AML-193 (cell line): ENCODE data around the gene PKP3.
"Not testable (repeated sequence)": the region's sequence is repeated elsewhere in the genome, so short reads cannot be mapped to it uniquely, and the experiment has no call there.

Experiments
- DNase-seq, 2 experiments: peaks; one replicate each; lab custom pipeline; 2025; lab: John Stamatoyannopoulos, UW

The PKP3 gene

GRCh38 chr11:394858-395655 is 1.0 kb downstream of the PKP3 start:
- DNase-seq = no peak

- DNase-seq = no peak
Measured at GRCh38 chr11:395866-396265, 1.9 kb downstream of the PKP3 start.

GRCh38 chr11:396511-396947 is 2.5 kb downstream of the PKP3 start:
- peak; percentile 18 to 49 for DNase-seq

- DNase-seq = peak; percentile 53 to 69
Measured at GRCh38 chr11:396948-397548, 3.0 kb downstream of the PKP3 start.

- peak in 1 of 2 experiments; percentile 8 for DNase-seq
Measured at GRCh38 chr11:398826-399225, 4.8 kb downstream of the PKP3 start.

GRCh38 chr11:399731-400211 is 5.8 kb downstream of the PKP3 start:
- no peak for DNase-seq

- DNase-seq = no peak
Measured at GRCh38 chr11:400241-400689, 6.3 kb downstream of the PKP3 start.

GRCh38 chr11:401196-401595 is 7.2 kb downstream of the PKP3 start:
- DNase-seq = not testable (repeated sequence)

GRCh38 chr11:403021-403760 is 9.2 kb downstream of the PKP3 start:
- no peak for DNase-seq

GRCh38 chr11:403761-404431 is 9.9 kb downstream of the PKP3 start:
- DNase-seq = no peak

GRCh38 chr11:404551-405264 is 10.7 kb downstream of the PKP3 start:
- no peak for DNase-seq

- DNase-seq = no peak
Measured at GRCh38 chr11:405323-405953, 11.4 kb downstream of the PKP3 start.

- no peak for DNase-seq
Measured at GRCh38 chr11:405954-406795, 12.2 kb downstream of the PKP3 start.

GRCh38 chr11:406796-407650 is 13.0 kb downstream of the PKP3 start:
- DNase-seq = peak; percentile 18 to 21

- no peak for DNase-seq
Measured at GRCh38 chr11:407651-408123, 13.7 kb downstream of the PKP3 start.

GRCh38 chr11:408154-409007 is 14.4 kb downstream of the PKP3 start:
- no peak for DNase-seq

- DNase-seq = no peak
Measured at GRCh38 chr11:409008-409599, 15.1 kb downstream of the PKP3 start.
